ENCODE data around the gene MRPS31.
A peak's percentile ranks its signal among the peaks of the same experiment; 100 is the strongest.
"Not testable (repeated sequence)": the region's sequence is repeated elsewhere in the genome, so short reads cannot be mapped to it uniquely, and the experiment has no call there.

The MRPS31 gene

GRCh38 chr13:40758811-40759210, 12.2 kb downstream of the MRPS31 start:
- DNase-seq, result no peak

- DNase-seq, result no peak
Observed at GRCh38 chr13:40756042-40756441, 14.9 kb downstream of the MRPS31 start.

- DNase-seq, result no peak
Observed at GRCh38 chr13:40755082-40755700, 15.8 kb downstream of the MRPS31 start.

GRCh38 chr13:40749327-40749726, 21.7 kb downstream of the MRPS31 start:
- DNase-seq, result no peak

- DNase-seq, result not testable (repeated sequence)
Observed at GRCh38 chr13:40735232-40735548, 35.8 kb downstream of the MRPS31 start.

- DNase-seq, result peak; percentile 6
Observed at GRCh38 chr13:40734536-40735231, 36.3 kb downstream of the MRPS31 start.

GRCh38 chr13:40732658-40733057, 38.3 kb downstream of the MRPS31 start:
- no peak for DNase-seq

- no peak for DNase-seq
Observed at GRCh38 chr13:40728595-40728994, 42.4 kb downstream of the MRPS31 start.

GRCh38 chr13:40714433-40714832, 56.6 kb downstream of the MRPS31 start:
- not testable (repeated sequence) for DNase-seq

GRCh38 chr13:40706439-40706838, 64.6 kb downstream of the MRPS31 start:
- no peak for DNase-seq

GRCh38 chr13:40697711-40698110, 73.3 kb downstream of the MRPS31 start:
- no peak for DNase-seq

- no peak for DNase-seq
Observed at GRCh38 chr13:40694426-40694825, 76.6 kb downstream of the MRPS31 start.

GRCh38 chr13:40692946-40693345, 78.0 kb downstream of the MRPS31 start:
- DNase-seq, result no peak

- no peak for DNase-seq
Observed at GRCh38 chr13:40688781-40689180, 82.2 kb downstream of the MRPS31 start.

GRCh38 chr13:40682449-40683240, 88.3 kb downstream of the MRPS31 start:
- no peak for DNase-seq

- DNase-seq, result no peak
Observed at GRCh38 chr13:40681341-40682146, 89.4 kb downstream of the MRPS31 start.

GRCh38 chr13:40680659-40681323, 90.2 kb downstream of the MRPS31 start:
- DNase-seq, result no peak

GRCh38 chr13:40679480-40679985, 91.5 kb downstream of the MRPS31 start:
- no peak for DNase-seq
